Adrenal gland (tissue), 12 donors: ENCODE data around the gene GLP1R. TPM values are rescaled to one million over a fixed set of nuclear protein-coding genes. Genes with fewer than 3 reads are reported as not detected.
A peak's percentile ranks its signal among the peaks of the same experiment; 100 is the strongest.

ENCODE experiments used
- DNase-seq, 7 donors: peaks; one replicate each; pipeline ENCODE4 v3.0.0-alpha.2; 2019 to 2020
- H3K27ac ChIP-seq, 5 donors: fragments of 200-600 bp; sonication (generic) in 4 of 5; 1 replicate in 3 of 5; 2 replicates in 2 of 5; pipeline versions ENCODE4 v1.5.1 to v1.8.0; 2016 to 2020; ENCODE audit warnings: mild to moderate bottlenecking in 1 of 5
- H3K27me3 ChIP-seq: fragments of 200-600 bp; 2 replicates; pipeline ENCODE4 v1.8.0; 2021
- H3K36me3 ChIP-seq, 2 donors: fragments of 200-600 bp; replicated peaks in 1 of 2; 1 replicate in 1 of 2; 2 replicates in 1 of 2; pipeline versions ENCODE4 v1.5.1 to v1.8.0; 2018 to 2022
- H3K4me1 ChIP-seq, 2 donors: fragments of 200-600 bp; replicated peaks in 1 of 2; 1 replicate in 1 of 2; 2 replicates in 1 of 2; pipeline versions ENCODE4 v1.5.1 to v1.8.0; 2018 to 2021
- H3K4me3 ChIP-seq, 4 donors: fragments of 200-600 bp; sonication (generic) in 3 of 4; one replicate each; pipeline ENCODE4 v1.5.1; 2016 to 2018
- H3K9me3 ChIP-seq, 3 donors: fragments of 200-600 bp; sonication (generic) in 1 of 3; replicated peaks in 1 of 3; 1 replicate in 2 of 3; 2 replicates in 1 of 3; pipeline versions ENCODE4 v1.5.1 to v1.8.0; 2016 to 2021
- CTCF ChIP-seq, 6 experiments: fragments of 450-650 bp in 4 of 6; fragments of 200-600 bp in 2 of 6; sonication (generic) in 1 of 6; IDR thresholded peaks; 1 replicate in 5 of 6; 2 replicates in 1 of 6; pipeline versions ENCODE4 v1.5.1 to v1.8.0; 2016 to 2021; ENCODE audit warnings: antibody characterized with exemption in 6 of 6, mild to moderate bottlenecking in 2 of 6, moderate library complexity in 1 of 6
- POLR2A ChIP-seq, 2 donors: fragments of 450-650 bp; IDR thresholded peaks; one replicate each; pipeline ENCODE4 v1.6.1; 2017; ENCODE audit warnings: antibody characterized with exemption in 2 of 2, mild to moderate bottlenecking in 2 of 2, moderate library complexity in 1 of 2
- WGBS, 4 donors: extraction: QIAGEN DNeasy Blood & Tissue Kit in 2 of 4; methylation state at CpG; one replicate each; pipeline versions ENCODE4 v1.1.5 to v1.1.7; 2013 to 2017; 5-methylcytosine and 5-hydroxymethylcytosine counted together
- intact Hi-C, 2 donors: fragments of 100-400 bp; cut with DNase I; formaldehyde crosslinking; loops; one replicate each; pipeline versions ENCODE4 v1.14.1 to v1.15.0; 2022 to 2023
- polyA plus RNA-seq, 3 donors: library from polyadenylated mRNA; stranded (reverse); fragments of 200-250 nt in 2 of 3; fragments of 350-450 nt in 1 of 3; fragmentation: Illumina TruSeq in 1 of 3; extraction: RNeasy Lipid Tissue Mini Kit (QIAGEN cat#74804) in 1 of 3; gene quantifications; one replicate each; pipeline ENCODE4 v1.2.3, GENCODE V29; 2013 to 2014
- total RNA-seq, 9 donors: library from RNA; depleted of rRNA in 4 of 9; stranded (reverse); fragments of >200 nt in 4 of 9; fragments of 120-200 nt in 1 of 9; fragmentation: NEBNext Ultra II Directional in 1 of 9; extraction: Animal tissue kit (Norgen Biotek cat#: 25700) in 1 of 9; gene quantifications; one replicate each; pipeline versions ENCODE4 v1.1.0 to v1.2.4, GENCODE V29; 2013 to 2023
- donor health status: healthy with polysubstance abuse.
- donor health status: Bipolar disorder and iron deficiency.
- donor health status: DM: yes; HTN: yes; CAD: no.
- donor health status: DM: no; HTN: no; CAD: no.
- donor health status: DM: no; HTN: no; CAD: no.
- donor health status: DM: yes; HTN: yes; CAD: no.

The GLP1R gene
- total and polyA plus RNA-seq, 12 donors: 0.06 to 0.42 (median 0.11) TPM; not detected in 7

- TF ChIP-seq POLR2A (IDR thresholded peaks at IDR 0.05) (no peak), CTCF (IDR thresholded peaks at IDR 0.05) (no peak)
These were observed 88.7 kb downstream of the GLP1R start for GRCh38 chr6:39137245-39137644.

More at GRCh38 chr6:39137245-39137644, 88.7 kb downstream of the GLP1R start:
- H3K4me1 ChIP-seq: no peaks in the 10 kb centered on the region
- H3K36me3 ChIP-seq: no peaks in the 10 kb centered on the region
- WGBS, 4 donors: 15 to 29% (median 23%) methylated on average over 2 of the region's 2 CpGs
- no peak overlapping the region for H3K4me3 ChIP-seq
- no peaks in the 10 kb centered on the region for H3K27me3 ChIP-seq
- intact Hi-C loops: no loop called here
- peak in 4 of 7 donors; percentile 26 to 41 (median 33) for DNase-seq
- no peak overlapping the region for H3K27ac ChIP-seq
- peaks cover 0 to 6% (median 0%) of the 10 kb centered on the region in 3 donors for H3K9me3 ChIP-seq

Other genes with a start within 250 kb of the GLP1R start
- 10 to 100 TPM; 11.4 to 25.1 (median 15.1) TPM for gene SAYSD1, start 66.4 kb downstream of the GLP1R start, total RNA-seq
- 10 to 100 TPM in 2 of 3 donors, 1 to 10 TPM in 1; 9.0 to 13.2 (median 10.5) TPM for gene SAYSD1, start 66.4 kb downstream of the GLP1R start, polyA plus RNA-seq
- gene KCNK5, start 180.7 kb downstream of the GLP1R start, total RNA-seq: 10 to 100 TPM in 2 of 9 donors, 1 to 10 TPM in 3, under 1 TPM in 4; 0.48 to 57.1 (median 1.2) TPM
- 1 to 10 TPM in 1 of 3 donors, under 1 TPM in 2; 0.26 to 1.2 (median 0.64) TPM for gene KCNK5, start 180.7 kb downstream of the GLP1R start, polyA plus RNA-seq